ENCODE results near the gene CTU1. TPM values are rescaled to one million over a fixed set of nuclear protein-coding genes. Genes with fewer than 3 reads are reported as not detected.

CTU1 gene
- total RNA-seq, 1 experiment from 2014 or later = 12.7 TPM

- DNase-seq (ENCODE audit: unreplicated experiment) = no peak
- Mint-ChIP-seq H3K36me3 (ENCODE audit: insufficient read depth, unreplicated experiment) (no peaks in the 10 kb centered on the region), H3K9me3 (ENCODE audit: unreplicated experiment) (peaks cover 21% of the 10 kb centered on the region), H3K4me1 (ENCODE audit: insufficient read depth, unreplicated experiment) (no peaks in the 10 kb centered on the region), H3K4me3 (ENCODE audit: unreplicated experiment) (no peak overlapping the region), H3K27me3 (ENCODE audit: insufficient read depth, unreplicated experiment) (no peaks in the 10 kb centered on the region), H3K27ac (ENCODE audit: low read depth, unreplicated experiment) (no peak overlapping the region)
- no peak for TF ChIP-seq CTCF (IDR thresholded peaks at IDR 0.05; ENCODE audit: unreplicated experiment)
- ChIA-PET CTCF (interaction anchor here (1.2 kb wide), 1 partner anchor 38 kb away, joined by 5 read pairs; no protein-coding TSS in a partner anchor), POLR2A (no interaction called here)
- no TSS peak for BruUV-seq (replicated peaks)
- intact Hi-C loops (cut with micrococcal nuclease) = no loop called here
These were observed 12.0 kb upstream of the CTU1 start for GRCh38 chr19:51120160-51120559.

DNA sequence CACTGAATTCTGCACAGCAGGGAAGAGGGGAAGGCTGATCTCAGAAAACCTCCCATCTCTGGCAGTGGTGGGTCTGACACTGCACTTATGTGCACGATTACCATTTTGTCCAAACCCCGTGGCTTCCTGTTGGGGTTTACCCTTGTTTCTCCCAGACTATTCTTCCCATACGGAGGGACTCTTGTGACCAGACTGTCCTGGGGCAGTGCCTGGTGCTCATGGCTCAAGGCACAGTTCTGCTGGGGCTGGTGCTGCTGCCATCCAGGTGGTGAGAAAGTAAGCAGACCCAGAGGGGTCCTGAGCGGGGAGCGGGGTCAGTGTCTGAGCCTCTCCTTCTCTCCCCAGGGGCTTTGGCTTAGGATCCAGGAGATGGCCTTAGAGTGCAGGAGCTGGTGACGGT lies 11.4 kb upstream of the CTU1 start:
- ChIA-PET POLR2A (no interaction called here), CTCF (interaction anchor here (1.2 kb wide), 1 partner anchor 39 kb away, joined by 5 read pairs; no protein-coding TSS in a partner anchor)
- Mint-ChIP-seq H3K9me3 (ENCODE audit: unreplicated experiment) (peaks cover 21% of the 10 kb centered on the region), H3K4me3 (ENCODE audit: unreplicated experiment) (no peak overlapping the region), H3K27ac (ENCODE audit: low read depth, unreplicated experiment) (no peak overlapping the region), H3K36me3 (ENCODE audit: insufficient read depth, unreplicated experiment) (no peaks in the 10 kb centered on the region), H3K4me1 (ENCODE audit: insufficient read depth, unreplicated experiment) (no peaks in the 10 kb centered on the region), H3K27me3 (ENCODE audit: insufficient read depth, unreplicated experiment) (no peaks in the 10 kb centered on the region)
- no peak for TF ChIP-seq CTCF (IDR thresholded peaks at IDR 0.05; ENCODE audit: unreplicated experiment)
- intact Hi-C loops (cut with micrococcal nuclease) = no loop called here
- BruUV-seq (replicated peaks) = no TSS peak
- DNase-seq (ENCODE audit: unreplicated experiment) = no peak

- POLR2A ChIA-PET = no interaction called here
- no peaks in the 10 kb centered on the region for H3K27me3 Mint-ChIP-seq (ENCODE audit: insufficient read depth, unreplicated experiment)
- intact Hi-C loops (cut with micrococcal nuclease) = no loop called here
- no peak overlapping the region for H3K27ac Mint-ChIP-seq (ENCODE audit: low read depth, unreplicated experiment)
- no TSS peak for BruUV-seq (replicated peaks)
- CTCF ChIA-PET = interaction anchor here (1.2 kb wide), 1 partner anchor 39 kb away, joined by 5 read pairs; no protein-coding TSS in a partner anchor
- no peaks in the 10 kb centered on the region for H3K4me1 Mint-ChIP-seq (ENCODE audit: insufficient read depth, unreplicated experiment)
- peaks cover 19% of the 10 kb centered on the region for H3K9me3 Mint-ChIP-seq (ENCODE audit: unreplicated experiment)
- no peak for TF ChIP-seq CTCF (IDR thresholded peaks at IDR 0.05; ENCODE audit: unreplicated experiment)
- H3K36me3 Mint-ChIP-seq (ENCODE audit: insufficient read depth, unreplicated experiment) = no peaks in the 10 kb centered on the region
- no peak overlapping the region for H3K4me3 Mint-ChIP-seq (ENCODE audit: unreplicated experiment)
- DNase-seq (ENCODE audit: unreplicated experiment) = no peak
These were observed 10.9 kb upstream of the CTU1 start for GRCh38 chr19:51119101-51119500.

GRCh38 chr19:51116736-51117286 lies 8.6 kb upstream of the CTU1 start:
- Mint-ChIP-seq H3K27me3 (ENCODE audit: insufficient read depth, unreplicated experiment) (no peaks in the 10 kb centered on the region), H3K4me3 (ENCODE audit: unreplicated experiment) (no peak overlapping the region), H3K36me3 (ENCODE audit: insufficient read depth, unreplicated experiment) (no peaks in the 10 kb centered on the region), H3K9me3 (ENCODE audit: unreplicated experiment) (peaks cover 9% of the 10 kb centered on the region), H3K4me1 (ENCODE audit: insufficient read depth, unreplicated experiment) (no peaks in the 10 kb centered on the region), H3K27ac (ENCODE audit: low read depth, unreplicated experiment) (no peak overlapping the region)
- CTCF ChIA-PET = no interaction called here
- no peak for TF ChIP-seq CTCF (IDR thresholded peaks at IDR 0.05; ENCODE audit: unreplicated experiment)
- POLR2A ChIA-PET = no interaction called here
- DNase-seq (ENCODE audit: unreplicated experiment) = no peak
- BruUV-seq (replicated peaks) = no TSS peak
- intact Hi-C loops (cut with micrococcal nuclease) = no loop called here

Data from MCF 10A (cell line).